ENCODE measurements around the gene PPIP5K2.

Gene PPIP5K2

DNA sequence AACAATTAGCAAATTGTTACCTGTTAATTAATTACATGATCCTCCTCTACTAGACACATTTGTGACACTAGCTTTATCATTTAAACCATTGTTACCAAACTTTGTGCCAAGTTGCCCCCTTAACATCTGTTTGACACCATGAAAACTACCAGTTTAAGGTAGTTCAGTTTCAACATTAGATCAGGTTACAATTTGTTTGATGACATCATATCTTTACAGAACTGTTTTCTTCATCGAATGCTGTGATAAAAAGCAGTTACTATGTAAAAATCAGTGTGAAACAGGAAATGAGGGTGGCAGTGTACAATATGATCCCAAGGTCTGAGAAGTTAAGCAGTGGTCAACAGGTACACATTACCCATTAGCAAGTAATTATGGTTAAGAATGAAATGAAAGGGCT, 17.9 kb upstream of the PPIP5K2 start:
- Mint-ChIP-seq H3K4me3 (no peak overlapping the region), H3K27ac (no peak overlapping the region), H3K27me3 (ENCODE audit: low read depth) (no peaks in the 10 kb centered on the region), H3K36me3 (ENCODE audit: low read depth) (peaks cover 4% of the 10 kb centered on the region), H3K9me3 (no peaks in the 10 kb centered on the region), H3K4me1 (no peaks in the 10 kb centered on the region)
- TF ChIP-seq, protein P1, sequence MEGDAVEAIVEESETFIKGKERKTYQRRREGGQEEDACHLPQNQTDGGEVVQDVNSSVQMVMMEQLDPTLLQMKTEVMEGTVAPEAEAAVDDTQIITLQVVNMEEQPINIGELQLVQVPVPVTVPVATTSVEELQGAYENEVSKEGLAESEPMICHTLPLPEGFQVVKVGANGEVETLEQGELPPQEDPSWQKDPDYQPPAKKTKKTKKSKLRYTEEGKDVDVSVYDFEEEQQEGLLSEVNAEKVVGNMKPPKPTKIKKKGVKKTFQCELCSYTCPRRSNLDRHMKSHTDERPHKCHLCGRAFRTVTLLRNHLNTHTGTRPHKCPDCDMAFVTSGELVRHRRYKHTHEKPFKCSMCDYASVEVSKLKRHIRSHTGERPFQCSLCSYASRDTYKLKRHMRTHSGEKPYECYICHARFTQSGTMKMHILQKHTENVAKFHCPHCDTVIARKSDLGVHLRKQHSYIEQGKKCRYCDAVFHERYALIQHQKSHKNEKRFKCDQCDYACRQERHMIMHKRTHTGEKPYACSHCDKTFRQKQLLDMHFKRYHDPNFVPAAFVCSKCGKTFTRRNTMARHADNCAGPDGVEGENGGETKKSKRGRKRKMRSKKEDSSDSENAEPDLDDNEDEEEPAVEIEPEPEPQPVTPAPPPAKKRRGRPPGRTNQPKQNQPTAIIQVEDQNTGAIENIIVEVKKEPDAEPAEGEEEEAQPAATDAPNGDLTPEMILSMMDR (IDR thresholded peaks at IDR 0.05; ENCODE audit: unreplicated experiment in 3 of 3), result no peak

DNA sequence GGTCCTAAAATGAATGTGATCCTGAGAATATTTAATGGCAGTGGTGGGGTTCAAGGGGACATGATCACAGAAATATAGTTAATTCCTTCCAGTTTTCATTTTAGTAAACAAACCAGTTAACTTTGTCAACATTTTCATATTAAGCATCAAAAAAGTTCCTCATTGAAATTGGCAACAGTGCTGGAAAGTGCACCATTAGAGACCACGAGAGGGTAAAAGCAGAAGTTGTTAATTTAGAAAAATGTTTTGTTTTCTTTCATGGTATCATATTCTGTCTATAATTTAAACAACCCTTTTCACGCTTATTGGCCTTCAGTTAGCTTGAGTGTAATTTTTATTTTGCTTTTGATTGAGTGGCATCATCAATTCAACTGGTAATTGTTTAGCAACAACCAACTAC, 12.0 kb upstream of the PPIP5K2 start:
- H3K4me1 Mint-ChIP-seq, result no peaks in the 10 kb centered on the region
- TF ChIP-seq, protein P1 (IDR thresholded peaks at IDR 0.05; ENCODE audit: unreplicated experiment in 3 of 3), result no peak

DNA sequence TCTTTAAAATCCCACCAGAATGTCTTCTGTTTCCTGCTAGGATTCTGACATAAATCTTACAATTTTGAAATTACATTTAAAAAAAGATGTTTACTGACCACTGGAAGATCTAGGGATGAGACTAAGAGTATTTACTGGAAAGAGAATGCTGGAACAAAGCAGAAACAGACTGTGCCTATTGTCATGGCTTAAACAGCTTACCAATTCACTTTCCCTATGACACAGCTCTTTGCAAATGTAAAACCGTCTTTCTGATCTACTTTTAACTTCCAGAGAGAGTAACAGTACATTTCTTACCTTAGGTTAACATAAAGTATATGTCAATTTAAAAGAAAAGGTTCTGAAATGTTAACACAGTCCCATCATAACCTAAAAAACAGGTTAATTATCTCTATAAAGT, 10.8 kb upstream of the PPIP5K2 start:
- TF ChIP-seq, protein P1 (IDR thresholded peaks at IDR 0.05; ENCODE audit: unreplicated experiment in 3 of 3), result no peak
- H3K4me3 Mint-ChIP-seq, result no peak overlapping the region
- peaks cover 4% of the 10 kb centered on the region for H3K36me3 Mint-ChIP-seq (ENCODE audit: low read depth)
- no peak overlapping the region for H3K27ac Mint-ChIP-seq
- H3K4me1 Mint-ChIP-seq, result no peaks in the 10 kb centered on the region
- H3K9me3 Mint-ChIP-seq, result peaks cover 2% of the 10 kb centered on the region
- no peaks in the 10 kb centered on the region for H3K27me3 Mint-ChIP-seq (ENCODE audit: low read depth)

More for the DNA sequence above, 12.0 kb upstream of the PPIP5K2 start:
- Mint-ChIP-seq H3K9me3 (peaks cover 2% of the 10 kb centered on the region), H3K27me3 (ENCODE audit: low read depth) (no peaks in the 10 kb centered on the region), H3K4me3 (no peak overlapping the region), H3K27ac (no peak overlapping the region), H3K36me3 (ENCODE audit: low read depth) (peaks cover 4% of the 10 kb centered on the region)

DNA sequence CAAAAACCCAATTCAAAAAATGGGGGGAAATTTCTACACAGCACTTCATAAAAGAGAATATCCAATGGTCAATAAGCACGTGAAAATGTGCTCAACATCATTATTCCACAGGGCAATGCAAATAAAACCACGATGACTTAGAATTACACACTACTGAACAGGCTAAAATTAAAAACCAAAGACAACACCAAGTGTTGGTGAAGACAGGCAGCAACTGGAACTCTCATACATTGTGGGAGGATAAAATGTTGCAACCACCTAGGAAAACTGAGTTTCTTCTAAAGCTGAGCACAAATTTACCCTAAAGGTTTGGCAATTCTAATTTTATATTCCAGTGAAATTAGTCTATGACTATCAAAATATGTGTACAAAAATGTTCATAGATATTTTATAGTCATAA, 9.7 kb upstream of the PPIP5K2 start:
- H3K4me3 Mint-ChIP-seq, result no peak overlapping the region
- no peak overlapping the region for H3K27ac Mint-ChIP-seq
- H3K27me3 Mint-ChIP-seq (ENCODE audit: low read depth), result no peaks in the 10 kb centered on the region
- H3K36me3 Mint-ChIP-seq (ENCODE audit: low read depth), result peaks cover 4% of the 10 kb centered on the region
- no peaks in the 10 kb centered on the region for H3K4me1 Mint-ChIP-seq
- TF ChIP-seq, protein P1 (IDR thresholded peaks at IDR 0.05; ENCODE audit: unreplicated experiment in 3 of 3), result no peak
- H3K9me3 Mint-ChIP-seq, result peaks cover 2% of the 10 kb centered on the region

DNA sequence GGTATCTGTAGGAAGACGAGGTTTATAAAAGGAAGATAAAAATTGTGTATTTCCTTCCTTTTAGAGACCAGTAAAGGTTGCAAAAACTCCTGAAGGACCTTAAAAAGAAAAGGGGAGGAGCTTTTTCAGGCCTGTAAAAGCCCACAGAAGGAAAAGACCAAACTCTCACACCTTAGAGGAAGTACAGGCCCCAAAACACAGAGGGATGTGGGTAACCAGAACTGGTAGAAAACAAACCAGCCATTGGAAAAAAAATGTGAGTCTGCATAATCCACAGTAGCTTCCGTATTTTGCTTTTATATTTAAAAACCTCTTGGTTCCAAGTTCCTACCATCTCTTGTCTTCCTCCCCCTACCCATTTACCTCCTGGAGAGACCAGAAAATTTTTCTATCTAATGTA, 8.6 kb upstream of the PPIP5K2 start:
- H3K27ac Mint-ChIP-seq, result no peak overlapping the region
- TF ChIP-seq, protein P1 (IDR thresholded peaks at IDR 0.05; ENCODE audit: unreplicated experiment in 3 of 3), result no peak
- peaks cover 2% of the 10 kb centered on the region for H3K9me3 Mint-ChIP-seq
- H3K4me1 Mint-ChIP-seq, result no peaks in the 10 kb centered on the region
- H3K27me3 Mint-ChIP-seq (ENCODE audit: low read depth), result no peaks in the 10 kb centered on the region
- H3K4me3 Mint-ChIP-seq, result no peak overlapping the region
- peaks cover 4% of the 10 kb centered on the region for H3K36me3 Mint-ChIP-seq (ENCODE audit: low read depth)

DNA sequence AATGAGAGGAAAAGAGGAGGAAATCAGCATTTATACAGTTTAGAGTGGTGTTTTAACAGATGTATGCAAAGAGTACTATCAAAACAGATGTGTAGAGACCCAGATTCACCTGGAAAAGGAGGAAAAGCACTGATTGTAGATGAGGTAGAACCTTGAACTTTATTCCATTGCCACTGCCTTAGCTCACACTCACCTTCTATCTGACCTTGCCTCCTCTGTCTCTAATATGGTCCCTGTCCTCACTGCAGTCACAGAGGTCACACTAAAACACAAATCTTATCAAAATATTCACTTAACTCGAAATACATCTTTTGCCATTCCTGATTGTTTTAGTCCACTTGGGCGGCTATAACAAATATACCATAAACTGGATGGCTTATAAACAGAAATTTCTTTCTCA, 7.2 kb upstream of the PPIP5K2 start:
- no peaks in the 10 kb centered on the region for H3K27me3 Mint-ChIP-seq (ENCODE audit: low read depth)
- H3K4me1 Mint-ChIP-seq, result no peaks in the 10 kb centered on the region
- H3K4me3 Mint-ChIP-seq, result no peak overlapping the region
- no peak overlapping the region for H3K27ac Mint-ChIP-seq
- TF ChIP-seq, protein P1 (IDR thresholded peaks at IDR 0.05; ENCODE audit: unreplicated experiment in 3 of 3), result no peak
- peaks cover 4% of the 10 kb centered on the region for H3K36me3 Mint-ChIP-seq (ENCODE audit: low read depth)
- H3K9me3 Mint-ChIP-seq, result peaks cover 2% of the 10 kb centered on the region
